ENCODE results near the gene ERBB4. TPM values are rescaled to one million over a fixed set of nuclear protein-coding genes. Genes with fewer than 3 reads are reported as not detected.

The ERBB4 gene
- polyA plus RNA-seq, 1 of the 3 experiments (the other 2 are of a cell fraction), result 0.05 TPM

- CTCF ChIA-PET, result interaction anchor here (0.6 to 1.6 kb wide), 2 partner anchors 39 to 1035 kb away, joined by 3 to 6 read pairs; no protein-coding TSS in a partner anchor
Observed at GRCh38 chr2:211494536-211494935, 1044.1 kb downstream of the ERBB4 start.

GRCh38 chr2:211494085-211494484 lies 1044.5 kb downstream of the ERBB4 start:
- Histone ChIP-seq H3K27ac (ENCODE audit: low read depth in 2 of 2, low read length in 1 of 2) (no peak overlapping the region), H2AFZ (ENCODE audit: low read depth) (no peak overlapping the region), H3K4me1 (ENCODE audit: control insufficient read depth in 1 of 2, insufficient read depth in 2 of 2, low read depth in 1 of 2, low read length in 1 of 2) (no peaks in the 10 kb centered on the region), H3K27me3 (ENCODE audit: insufficient read depth) (no peaks in the 10 kb centered on the region), H3K79me2 (ENCODE audit: insufficient read depth) (no peaks in the 10 kb centered on the region), H3K9me3 (no peaks in the 10 kb centered on the region), H3K36me3 (replicated peaks in 1 of 2; ENCODE audit: control insufficient read depth in 1 of 2, insufficient read depth in 2 of 2, low read length in 1 of 2) (no peaks in the 10 kb centered on the region), H3K4me2 (no peak overlapping the region), H3K9ac (no peak overlapping the region), H4K20me1 (ENCODE audit: insufficient read depth) (no peaks in the 10 kb centered on the region), H3K4me3 (ENCODE audit: low read depth in 2 of 2, low read length in 1 of 2) (no peak overlapping the region), H3F3A (replicated peaks; ENCODE audit: insufficient read depth) (no peaks in the 10 kb centered on the region), H3K9me2 (no peaks in the 10 kb centered on the region)
- ChIA-PET POLR2A (no interaction called here), CTCF (interaction anchor here (0.6 to 1.6 kb wide), 2 partner anchors 39 to 1035 kb away, joined by 3 to 6 read pairs; no protein-coding TSS in a partner anchor)
- no peak for DNase-seq
- 79% methylated on average over 8 of the region's 8 CpGs for WGBS (ENCODE audit: low lambda C conversion rate)
- TF ChIP-seq TEAD4 (IDR thresholded peaks at IDR 0.05; ENCODE audit: borderline replicate concordance, insufficient read depth) (no peak), GABPA (IDR thresholded peaks at IDR 0.05; ENCODE audit: low read depth) (no peak), USF2 (IDR thresholded peaks at IDR 0.05; ENCODE audit: borderline replicate concordance, low read depth, low read length) (no peak), FOXM1 (IDR thresholded peaks at IDR 0.05; ENCODE audit: low read depth) (no peak)

More at GRCh38 chr2:211494536-211494935, 1044.1 kb downstream of the ERBB4 start:
- Histone ChIP-seq H3F3A (replicated peaks; ENCODE audit: insufficient read depth) (no peaks in the 10 kb centered on the region), H3K36me3 (replicated peaks in 1 of 2; ENCODE audit: control insufficient read depth in 1 of 2, insufficient read depth in 2 of 2, low read length in 1 of 2) (no peaks in the 10 kb centered on the region), H2AFZ (ENCODE audit: low read depth) (no peak overlapping the region), H3K79me2 (ENCODE audit: insufficient read depth) (no peaks in the 10 kb centered on the region), H3K4me1 (ENCODE audit: control insufficient read depth in 1 of 2, insufficient read depth in 2 of 2, low read depth in 1 of 2, low read length in 1 of 2) (no peaks in the 10 kb centered on the region), H3K27ac (ENCODE audit: low read depth in 2 of 2, low read length in 1 of 2) (no peak overlapping the region), H3K4me3 (ENCODE audit: low read depth in 2 of 2, low read length in 1 of 2) (no peak overlapping the region), H3K9me2 (no peaks in the 10 kb centered on the region), H4K20me1 (ENCODE audit: insufficient read depth) (no peaks in the 10 kb centered on the region), H3K4me2 (no peak overlapping the region), H3K27me3 (ENCODE audit: insufficient read depth) (no peaks in the 10 kb centered on the region), H3K9me3 (no peaks in the 10 kb centered on the region), H3K9ac (no peak overlapping the region)
- 19% methylated on average over 3 of the region's 3 CpGs for WGBS (ENCODE audit: low lambda C conversion rate)
- no peak for DNase-seq
- POLR2A ChIA-PET, result no interaction called here
- TF ChIP-seq TEAD4 (IDR thresholded peaks at IDR 0.05; ENCODE audit: borderline replicate concordance, insufficient read depth) (no peak), SMC3 (IDR thresholded peaks at IDR 0.05; ENCODE audit: low read depth, low read length) (no peak), RXRA (IDR thresholded peaks at IDR 0.05; ENCODE audit: borderline replicate concordance, low read depth) (no peak), FOXJ3 (CRISPR knock-in tag; IDR thresholded peaks at IDR 0.05) (no peak)

GRCh38 chr2:211487733-211488132 lies 1050.9 kb downstream of the ERBB4 start:
- no peaks in the 10 kb centered on the region for H3K4me1 ChIP-seq (ENCODE audit: control insufficient read depth in 1 of 2, insufficient read depth in 2 of 2, low read depth in 1 of 2, low read length in 1 of 2)
- H2AFZ ChIP-seq (ENCODE audit: low read depth), result no peak overlapping the region
- no peaks in the 10 kb centered on the region for H3K79me2 ChIP-seq (ENCODE audit: insufficient read depth)
- no peaks in the 10 kb centered on the region for H4K20me1 ChIP-seq (ENCODE audit: insufficient read depth)
- H3K4me3 ChIP-seq (ENCODE audit: low read depth in 2 of 2, low read length in 1 of 2), result no peak overlapping the region
- no peaks in the 10 kb centered on the region for H3F3A ChIP-seq (replicated peaks; ENCODE audit: insufficient read depth)
- ChIA-PET POLR2A (no interaction called here), CTCF (interaction anchor here (1.4 to 3.2 kb wide), 2 partner anchors 9 to 32 kb away, joined by 3 to 11 read pairs; no protein-coding TSS in a partner anchor)
- H3K27me3 ChIP-seq (ENCODE audit: insufficient read depth), result no peaks in the 10 kb centered on the region
- H3K9me3 ChIP-seq, result no peaks in the 10 kb centered on the region
- H3K4me2 ChIP-seq, result no peak overlapping the region
- H3K9ac ChIP-seq, result no peak overlapping the region
- no peak for DNase-seq
- H3K36me3 ChIP-seq (replicated peaks in 1 of 2; ENCODE audit: control insufficient read depth in 1 of 2, insufficient read depth in 2 of 2, low read length in 1 of 2), result no peaks in the 10 kb centered on the region
- no peaks in the 10 kb centered on the region for H3K9me2 ChIP-seq
- WGBS (ENCODE audit: low lambda C conversion rate), result 63% methylated on average over 2 of the region's 2 CpGs
- no peak overlapping the region for H3K27ac ChIP-seq (ENCODE audit: low read depth in 2 of 2, low read length in 1 of 2)
- TF ChIP-seq PBX3 (IDR thresholded peaks at IDR 0.05), result no peak
- TF ChIP-seq TAF1 (IDR thresholded peaks at IDR 0.05; ENCODE audit: borderline replicate concordance, low read depth, low read length), result no peak
- no peak for TF ChIP-seq SMC3 (IDR thresholded peaks at IDR 0.05; ENCODE audit: low read depth, low read length)
- no peak for TF ChIP-seq FOSL2 (IDR thresholded peaks at IDR 0.05; ENCODE audit: borderline replicate concordance, low read depth)
- no peak for TF ChIP-seq USF2 (IDR thresholded peaks at IDR 0.05; ENCODE audit: borderline replicate concordance, low read depth, low read length)
- TF ChIP-seq GATA2 (CRISPR knock-in tag; IDR thresholded peaks at IDR 0.05), result no peak
- no peak for TF ChIP-seq MEF2A (IDR thresholded peaks at IDR 0.05; ENCODE audit: borderline replicate concordance, low read depth)
- TF ChIP-seq RXRA (IDR thresholded peaks at IDR 0.05; ENCODE audit: borderline replicate concordance, low read depth), result no peak
- no peak for TF ChIP-seq GABPA (IDR thresholded peaks at IDR 0.05; ENCODE audit: low read depth)
- TF ChIP-seq TCF12 (IDR thresholded peaks at IDR 0.05), result no peak
- no peak for TF ChIP-seq MXI1 (IDR thresholded peaks at IDR 0.05; ENCODE audit: low read depth, low read length)
- no peak for TF ChIP-seq POLR2AphosphoS5 (IDR thresholded peaks at IDR 0.05; ENCODE audit: low read depth, low read length)
- TF ChIP-seq ZBTB33 (IDR thresholded peaks at IDR 0.05; ENCODE audit: borderline replicate concordance, low read depth), result no peak
- TF ChIP-seq RFX5 (IDR thresholded peaks at IDR 0.05; ENCODE audit: low read length), result no peak
- no peak for TF ChIP-seq RCOR1 (IDR thresholded peaks at IDR 0.05; ENCODE audit: low read length)

Data from SK-N-SH (cell line).